Bronchial epithelial cell (primary cell): ENCODE data around the gene PROSER1. TPM values are rescaled to one million over a fixed set of nuclear protein-coding genes. Genes with fewer than 3 reads are reported as not detected.
"Not testable (repeated sequence)": the region's sequence is repeated elsewhere in the genome, so short reads cannot be mapped to it uniquely, and the experiment has no call there.

ENCODE experiments used
- DNase-seq: peaks from one replicate; pipeline ENCODE4 v3.0.0-alpha.2; 2010; ENCODE audit warnings: low read depth
- FAIRE-seq: peaks from 2 replicates; lab custom pipeline; 2011; peaks lifted over from hg19 to GRCh38; lab: Jason Lieb, UNC
- H3K27me3 ChIP-seq: 2 replicates; pipeline ENCODE4 v1.5.1; 2011; ENCODE audit warnings: low read length; ENCODE audit not compliant: control insufficient read depth, insufficient read depth
- H3K36me3 ChIP-seq: 2 replicates; pipeline ENCODE4 v1.5.1; 2011; ENCODE audit warnings: low read length; ENCODE audit not compliant: control insufficient read depth, insufficient read depth
- H3K4me3 ChIP-seq: 2 replicates; pipeline ENCODE4 v1.5.1; 2011; ENCODE audit warnings: mild to moderate bottlenecking, low read depth, low read length, control low read depth
- CTCF ChIP-seq: IDR thresholded peaks from 2 replicates; pipeline ENCODE4 v1.5.1; 2011; ENCODE audit warnings: mild to moderate bottlenecking, moderate library complexity, low read length, control low read depth, inconsistent platforms; ENCODE audit not compliant: insufficient read depth, severe bottlenecking
- total RNA-seq: library from RNA; depleted of rRNA; stranded (reverse); fragments of >200 nt; gene quantifications from 2 replicates; pipeline ENCODE4 v1.2.1, GENCODE V29; 2014

The PROSER1 gene
- total RNA-seq, 1 donor from 2014 or later = 9.5 TPM

DNA sequence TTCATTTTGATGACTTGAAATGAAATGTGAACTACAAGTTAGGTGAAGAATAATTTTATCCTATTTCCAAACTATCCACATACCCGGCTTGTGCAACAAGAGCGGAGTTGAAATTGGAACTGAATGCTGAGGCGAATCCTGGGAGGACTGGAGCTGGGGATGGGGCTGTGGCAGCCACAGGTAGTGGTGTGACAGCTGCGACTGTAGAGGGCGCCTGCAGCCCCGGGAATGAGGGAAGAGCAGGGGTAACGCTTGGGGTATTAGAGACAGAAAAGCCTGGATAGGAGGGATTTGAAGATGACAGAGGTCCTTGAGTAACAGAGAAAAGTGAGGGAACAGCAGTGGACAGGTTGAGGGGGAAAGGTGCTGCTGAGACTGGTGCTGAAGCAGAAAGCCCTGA lies 25.3 kb downstream of the PROSER1 start:
- TF ChIP-seq CTCF = peak; percentile 15
- FAIRE-seq = no peak
- no peaks in the 10 kb centered on the region for H3K27me3 ChIP-seq
- no peak overlapping the region for H3K4me3 ChIP-seq
- H3K36me3 ChIP-seq = peaks cover 17% of the 10 kb centered on the region
- no peak for DNase-seq

DNA sequence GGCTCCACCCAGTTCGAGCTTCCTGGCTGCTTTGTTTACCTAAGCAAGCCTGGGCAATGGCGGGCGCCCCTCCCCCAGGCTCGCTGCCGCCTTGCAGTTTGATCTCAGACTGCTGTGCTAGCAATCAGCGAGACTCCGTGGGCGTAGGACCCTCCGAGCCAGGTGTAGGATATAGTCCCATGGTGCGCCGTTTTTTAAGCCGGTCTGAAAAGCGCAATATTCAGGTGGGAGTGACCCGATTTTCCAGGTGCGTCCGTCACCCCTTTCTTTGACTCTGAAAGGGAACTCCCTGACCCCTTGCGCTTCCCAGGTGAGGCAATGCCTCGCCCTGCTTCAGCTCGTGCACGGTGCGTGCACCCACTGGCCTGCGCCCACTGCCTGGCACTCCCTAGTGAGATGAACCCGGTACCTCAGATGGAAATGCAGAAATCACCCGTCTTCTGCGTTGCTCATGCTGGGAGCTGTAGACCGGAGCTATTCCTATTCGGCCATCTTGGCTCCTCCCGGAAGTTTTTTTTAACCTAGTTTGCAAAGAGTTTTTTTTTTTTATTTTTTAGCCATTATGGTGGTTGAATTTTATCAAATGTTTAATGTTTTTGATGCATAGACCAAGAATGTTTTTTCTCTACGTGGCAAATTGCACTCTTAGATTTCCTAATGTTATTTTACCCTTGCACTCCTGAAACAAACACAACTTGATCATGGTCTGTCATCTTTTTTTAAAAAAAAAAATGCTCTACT lies 31.3 kb downstream of the PROSER1 start:
- not testable (repeated sequence) for FAIRE-seq, H3K4me3 ChIP-seq, DNase-seq, H3K27me3 ChIP-seq, H3K36me3 ChIP-seq

- TF ChIP-seq CTCF = no peak
- no peak for FAIRE-seq
- Histone ChIP-seq H3K4me3 (no peak overlapping the region), H3K27me3 (no peaks in the 10 kb centered on the region), H3K36me3 (no peaks in the 10 kb centered on the region)
- no peak for DNase-seq
These were observed 39.1 kb downstream of the PROSER1 start for GRCh38 chr13:38998739-38999138.

DNA sequence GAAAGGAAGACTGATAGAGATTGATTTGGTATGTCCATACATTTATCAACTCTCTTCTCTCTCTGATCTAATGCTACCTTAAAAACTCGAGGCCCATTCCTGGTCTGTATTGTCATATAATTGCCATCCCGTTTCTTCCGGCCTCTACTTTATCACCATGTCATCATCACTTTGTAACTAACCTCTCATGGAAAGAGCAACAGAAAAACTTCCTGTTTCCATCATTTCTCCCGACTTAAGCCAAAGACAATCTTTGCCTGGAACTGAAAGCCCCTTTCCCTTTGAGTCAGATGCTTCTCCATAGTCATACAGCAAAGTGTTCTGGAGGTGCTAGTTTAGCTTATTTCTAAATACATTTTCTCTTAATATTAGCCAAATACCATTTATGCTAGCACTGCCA lies 44.5 kb downstream of the PROSER1 start:
- FAIRE-seq (no peak), DNase-seq (no peak)
- Histone ChIP-seq H3K36me3 (no peaks in the 10 kb centered on the region), H3K27me3 (no peaks in the 10 kb centered on the region), H3K4me3 (no peak overlapping the region)
- no peak for TF ChIP-seq CTCF

DNA sequence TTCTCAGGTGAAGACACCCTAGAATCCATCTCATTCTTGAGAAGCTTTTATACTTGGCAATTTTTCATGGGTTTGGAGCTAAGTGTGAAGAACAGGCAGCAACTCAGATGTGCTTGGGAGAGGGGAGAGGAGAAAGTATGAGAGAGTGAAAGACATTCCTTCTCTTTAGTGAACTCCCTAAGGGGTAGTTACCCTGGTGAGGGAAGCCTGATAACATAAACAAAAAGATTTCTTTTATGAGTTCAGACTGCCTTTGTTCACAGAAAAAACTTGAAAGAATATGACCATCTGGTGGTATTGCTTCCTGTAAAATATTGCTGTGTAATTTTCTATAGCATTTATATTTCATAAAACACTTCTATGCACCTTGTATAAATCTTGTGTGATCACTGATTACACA lies 47.2 kb downstream of the PROSER1 start, which contains the start of gene STOML3:
TSS of gene STOML3 (minus strand) at position 139 of the 400 bp plus-strand sequence. CDS start at position 29, 110 bp downstream.
- Histone ChIP-seq H3K4me3 (no peak within 1 kb of the TSS), H3K27me3 (no peaks in the 10 kb centered on the region), H3K36me3 (no peaks in the 10 kb centered on the region)
- FAIRE-seq (no peak), DNase-seq (no peak)
- no peak for TF ChIP-seq CTCF

- DNase-seq = no peak
- H3K36me3 ChIP-seq = no peaks in the 10 kb centered on the region
- TF ChIP-seq CTCF = no peak
- H3K4me3 ChIP-seq = no peak overlapping the region
- no peak for FAIRE-seq
- H3K27me3 ChIP-seq = no peaks in the 10 kb centered on the region
These were observed 56.8 kb downstream of the PROSER1 start for GRCh38 chr13:38981096-38981495.
